Dendritic cell treated with granulocyte-macrophage colony-stimulating factor and Interleukin-4, amounts not matched to agents 40 ng/mL and 50 ng/mL, for 4 days (primary cell): ENCODE measurements around the gene ARL2BP.
A peak's percentile ranks its signal among the peaks of the same experiment; 100 is the strongest.
"Not testable (repeated sequence)": the region's sequence is repeated elsewhere in the genome, so short reads cannot be mapped to it uniquely, and the experiment has no call there.

ENCODE experiments used
- H3K27ac Mint-ChIP-seq: one replicate; pipeline ENCODE4 v1.8.0; 2022; ENCODE audit warnings: mild to moderate bottlenecking, mixed read lengths
- H3K27me3 Mint-ChIP-seq: one replicate; pipeline ENCODE4 v1.8.0; 2022; ENCODE audit warnings: mild to moderate bottlenecking, mixed read lengths
- H3K36me3 Mint-ChIP-seq: one replicate; pipeline ENCODE4 v1.8.0; 2022; ENCODE audit warnings: low read depth, mixed read lengths
- H3K4me1 Mint-ChIP-seq: one replicate; pipeline ENCODE4 v1.8.0; 2022; ENCODE audit warnings: low read depth, mixed read lengths
- H3K4me3 Mint-ChIP-seq: one replicate; pipeline ENCODE4 v1.8.0; 2022; ENCODE audit warnings: mild to moderate bottlenecking, moderate library complexity, mixed read lengths
- H3K9me3 Mint-ChIP-seq: one replicate; pipeline ENCODE4 v1.8.0; 2022; ENCODE audit warnings: mixed read lengths
- intact Hi-C: fragments of 100-400 bp; cut with micrococcal nuclease; formaldehyde crosslinking; loops from one replicate; pipeline ENCODE4 v1.15.0; 2022

The ARL2BP gene

DNA sequence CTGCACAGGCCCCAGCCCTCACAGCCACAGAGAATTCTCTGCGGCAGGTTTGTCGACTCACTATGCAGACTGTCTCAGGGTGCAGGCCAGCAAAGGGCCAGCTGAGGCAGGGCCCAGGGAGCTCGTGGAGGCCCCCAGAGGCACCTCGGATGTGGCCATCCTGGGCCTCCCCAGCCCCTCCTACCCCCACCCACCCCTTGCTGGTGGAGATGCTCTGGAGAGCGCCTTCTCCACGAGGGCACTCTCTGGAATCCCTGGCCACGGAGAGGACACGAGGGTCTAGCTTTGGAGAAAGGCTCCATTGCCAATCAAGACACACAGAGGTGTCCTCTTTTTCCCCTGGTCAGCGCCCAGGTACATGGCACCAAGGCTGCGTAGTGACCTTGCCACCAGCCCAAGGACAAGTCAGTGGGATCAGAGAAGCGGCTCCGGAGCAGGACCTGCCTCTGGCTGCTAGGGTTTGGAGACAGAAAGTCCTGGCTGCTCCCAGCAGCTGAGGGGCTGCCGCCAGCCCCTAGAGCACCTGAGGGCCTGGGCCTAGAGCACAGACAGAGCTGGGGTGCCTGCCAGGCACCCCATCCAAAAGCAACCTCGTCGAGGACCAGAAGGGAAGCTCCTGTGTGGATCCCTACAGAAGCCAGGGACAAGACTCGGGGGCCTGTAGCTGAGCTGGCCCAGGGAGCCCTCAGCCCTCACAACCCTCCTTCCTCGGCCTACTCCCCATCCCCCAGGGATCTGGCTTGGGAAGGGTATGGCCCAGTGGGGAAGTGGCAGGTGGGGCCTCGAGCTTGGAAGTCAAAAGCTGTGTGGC, 18.7 kb downstream of the ARL2BP start:
- Mint-ChIP-seq H3K4me3 (no peak overlapping the region), H3K36me3 (no peaks in the 10 kb centered on the region), H3K9me3 (no peaks in the 10 kb centered on the region), H3K4me1 (peaks cover 6% of the 10 kb centered on the region), H3K27me3 (peaks cover 2% of the 10 kb centered on the region), H3K27ac (no peak overlapping the region)
- intact Hi-C loops: no loop called here

DNA sequence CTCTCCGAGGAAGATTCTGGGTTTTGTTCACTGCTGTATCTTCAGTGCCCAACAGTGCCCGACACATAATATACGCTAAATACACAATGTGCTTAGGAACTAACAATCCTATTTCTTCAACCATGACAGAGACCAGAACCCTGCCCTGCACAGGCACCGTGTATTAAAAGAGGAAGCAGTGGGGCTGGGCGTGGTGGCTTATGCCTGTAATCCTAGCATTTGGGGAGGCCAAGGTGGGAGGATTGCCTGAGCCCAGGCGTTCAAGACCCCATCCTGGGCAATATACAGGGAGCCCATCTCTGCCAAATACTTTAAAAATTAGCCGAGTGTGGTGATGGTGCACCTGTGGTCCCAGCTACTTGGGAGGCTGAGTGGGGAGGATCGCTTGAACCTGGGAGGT, 19.3 kb downstream of the ARL2BP start:
- Mint-ChIP-seq H3K27me3 (peaks cover 2% of the 10 kb centered on the region), H3K27ac (no peak overlapping the region), H3K36me3 (no peaks in the 10 kb centered on the region), H3K9me3 (no peaks in the 10 kb centered on the region), H3K4me3 (no peak overlapping the region), H3K4me1 (peaks cover 6% of the 10 kb centered on the region)
- intact Hi-C loops: no loop called here

DNA sequence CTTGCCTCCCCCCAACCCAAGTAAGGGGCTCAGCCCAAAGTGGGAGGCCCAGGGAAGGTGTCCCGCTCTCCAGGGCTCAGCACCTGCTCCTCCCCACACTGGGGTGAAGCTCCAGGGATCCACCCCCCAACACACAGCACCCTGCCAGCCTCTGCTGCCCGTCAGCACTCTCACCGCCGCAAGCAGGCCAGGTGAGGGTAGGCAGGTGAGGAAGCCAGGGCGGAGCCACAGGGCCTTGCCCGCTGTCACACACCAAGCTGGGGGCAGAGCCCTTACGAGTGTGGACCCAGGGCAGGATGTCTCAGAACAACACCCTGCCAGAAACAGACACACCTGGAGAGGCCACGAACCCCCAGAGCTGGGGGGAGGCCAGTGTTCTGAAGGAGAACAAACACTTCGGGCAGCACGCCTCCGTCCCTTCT, 19.9 kb downstream of the ARL2BP start:
- Mint-ChIP-seq H3K4me3 (no peak overlapping the region), H3K9me3 (no peaks in the 10 kb centered on the region), H3K27me3 (peaks cover 2% of the 10 kb centered on the region), H3K36me3 (no peaks in the 10 kb centered on the region), H3K4me1 (peaks cover 6% of the 10 kb centered on the region), H3K27ac (peak overlapping the region; percentile 25)
- intact Hi-C loops: no loop called here

DNA sequence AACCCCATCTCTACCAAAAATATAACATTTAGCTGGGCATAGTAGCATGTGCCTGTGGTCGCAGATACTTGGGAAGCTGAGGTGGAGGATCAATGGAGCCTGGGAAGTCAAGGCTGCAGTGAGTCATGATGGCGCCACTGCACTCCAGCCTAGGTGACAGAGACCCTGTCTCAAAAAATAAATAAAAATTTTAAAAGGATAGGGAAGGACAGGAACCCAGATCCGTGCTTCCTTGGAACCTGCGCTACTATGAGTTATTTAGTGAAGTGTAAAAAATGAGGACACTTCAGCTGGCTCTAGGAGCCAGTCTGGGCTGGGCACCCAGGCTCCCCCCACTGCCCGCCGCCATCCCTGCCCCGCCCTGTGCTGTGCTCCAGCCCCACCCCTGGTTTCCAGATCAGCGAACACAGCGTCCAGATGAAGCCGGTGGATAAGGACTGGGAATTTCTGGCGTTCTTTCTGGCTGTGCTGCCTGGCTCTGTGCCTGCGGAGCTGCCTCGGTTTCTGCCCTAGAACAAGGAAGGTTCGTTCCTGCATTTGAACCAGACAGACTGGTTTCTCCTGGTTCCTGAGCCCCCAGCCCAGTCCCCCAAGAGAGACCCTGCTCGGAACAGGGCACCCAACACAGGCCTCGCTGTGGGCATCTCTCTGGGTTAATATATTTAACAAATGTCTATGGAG, 20.9 kb downstream of the ARL2BP start:
- H3K4me3 Mint-ChIP-seq: no peak overlapping the region
- H3K27me3 Mint-ChIP-seq: peaks cover 2% of the 10 kb centered on the region
- intact Hi-C loops: no loop called here
- no peaks in the 10 kb centered on the region for H3K9me3 Mint-ChIP-seq
- H3K36me3 Mint-ChIP-seq: no peaks in the 10 kb centered on the region
- H3K4me1 Mint-ChIP-seq: no peaks in the 10 kb centered on the region
- H3K27ac Mint-ChIP-seq: no peak overlapping the region

DNA sequence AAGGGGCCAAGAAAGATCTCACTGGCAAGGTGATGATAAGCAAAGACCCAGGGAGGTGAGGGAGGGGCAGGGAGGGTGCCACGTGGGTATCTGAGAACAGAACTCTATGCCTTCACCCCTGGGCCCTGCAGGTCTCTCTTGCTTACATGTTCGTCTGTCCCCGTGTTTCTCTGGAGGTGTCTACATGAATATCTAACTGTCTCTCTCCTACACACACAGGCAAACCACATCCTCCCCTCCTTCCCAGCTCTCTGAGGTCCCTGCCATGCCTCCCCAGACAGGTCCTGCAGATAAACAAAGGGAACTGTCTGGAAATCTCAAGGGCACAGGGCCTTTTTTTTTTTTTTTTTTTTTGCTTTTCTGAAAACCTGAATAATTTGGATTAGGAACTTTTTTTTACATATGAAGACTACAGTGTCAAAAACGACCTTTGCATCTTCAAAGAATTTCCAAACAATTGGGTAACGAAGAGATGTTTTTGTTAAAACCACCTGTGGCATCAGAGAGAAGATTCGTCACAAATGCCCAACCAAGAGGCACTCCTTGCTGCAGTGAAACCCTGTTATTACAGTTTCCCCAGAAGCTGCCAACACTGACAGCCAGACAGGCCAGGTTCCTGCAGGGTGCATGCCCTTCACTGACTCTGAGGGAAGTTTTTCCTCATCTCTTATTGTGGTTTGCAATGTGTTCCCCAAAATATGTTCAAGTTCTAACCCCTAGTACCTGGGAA, 21.6 kb downstream of the ARL2BP start:
- H3K27me3 Mint-ChIP-seq: peaks cover 2% of the 10 kb centered on the region
- peak overlapping the region; percentile 17 for H3K27ac Mint-ChIP-seq
- peaks cover 3% of the 10 kb centered on the region for H3K4me1 Mint-ChIP-seq
- H3K36me3 Mint-ChIP-seq: no peaks in the 10 kb centered on the region
- intact Hi-C loops: no loop called here
- H3K4me3 Mint-ChIP-seq: no peak overlapping the region
- no peaks in the 10 kb centered on the region for H3K9me3 Mint-ChIP-seq

DNA sequence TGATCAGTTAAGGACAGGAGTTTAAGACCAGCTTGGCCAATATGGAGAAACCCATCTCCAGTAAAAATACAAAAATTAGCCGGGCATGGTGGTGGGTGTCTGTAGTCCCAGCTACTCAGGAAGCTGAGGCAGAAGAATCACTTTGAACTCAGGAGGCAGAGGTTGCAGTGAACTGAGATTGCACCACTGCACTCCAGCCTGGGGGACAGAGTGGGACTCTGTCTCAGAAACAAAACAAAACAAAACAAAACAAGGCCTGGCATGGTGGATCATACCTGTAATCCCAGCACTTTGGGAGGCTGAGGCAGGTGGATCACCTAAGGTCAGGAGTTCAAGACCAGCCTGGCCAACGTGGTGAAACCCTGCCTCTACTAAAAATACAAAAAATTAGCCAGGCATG, 22.3 kb downstream of the ARL2BP start:
- intact Hi-C loops, H3K4me1 Mint-ChIP-seq, H3K4me3 Mint-ChIP-seq, H3K36me3 Mint-ChIP-seq, H3K27ac Mint-ChIP-seq, H3K9me3 Mint-ChIP-seq, H3K27me3 Mint-ChIP-seq: not testable (repeated sequence)

DNA sequence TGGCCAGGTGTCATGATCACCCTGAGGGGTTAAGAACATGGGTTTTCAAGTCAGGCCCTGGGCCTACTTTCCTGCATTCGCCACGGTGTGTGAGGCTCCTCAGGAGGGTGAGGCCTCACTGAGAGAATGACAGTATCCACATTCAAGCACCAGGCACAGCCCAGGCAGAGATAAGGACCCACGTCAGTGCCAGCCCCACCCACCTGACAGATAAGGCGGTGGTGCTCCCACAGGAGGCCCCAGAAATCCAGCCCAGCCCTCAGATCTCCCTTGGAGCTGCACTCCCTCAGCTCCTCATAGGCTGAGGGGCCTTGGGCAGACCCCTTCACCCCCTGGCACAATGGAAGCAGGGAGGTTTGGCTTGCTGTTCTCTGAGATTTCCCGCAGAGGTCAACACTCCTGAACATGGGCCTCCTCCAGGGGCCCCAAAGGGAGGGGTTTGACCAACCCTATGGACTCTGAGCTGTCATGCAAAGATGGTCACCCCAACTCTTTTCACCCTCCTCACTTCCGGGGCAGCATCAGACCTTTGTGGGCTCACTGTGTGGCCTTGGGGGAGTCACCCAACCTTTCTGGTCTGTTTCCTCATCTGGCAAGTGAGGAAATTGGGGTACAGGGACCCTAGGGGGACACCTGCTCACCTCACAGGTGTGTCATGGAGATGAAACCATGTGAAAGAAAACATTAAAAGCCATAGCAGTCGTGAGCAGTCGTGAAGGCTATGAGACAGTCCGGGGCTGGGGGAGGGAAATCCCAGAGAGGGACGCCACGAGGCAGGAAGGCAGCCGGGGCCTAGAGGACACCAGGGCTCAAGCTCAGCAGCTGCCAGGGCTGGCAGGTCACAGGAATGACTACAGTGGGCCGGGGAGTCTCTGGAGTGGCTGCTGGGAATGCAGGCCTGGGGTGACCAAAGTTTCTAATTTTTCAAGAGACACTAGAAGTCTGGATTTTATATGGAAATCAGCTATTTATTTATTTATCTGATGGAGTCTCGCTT, 24.0 kb downstream of the ARL2BP start:
- intact Hi-C loops: no loop called here
- H3K4me1 Mint-ChIP-seq: peaks cover 4% of the 10 kb centered on the region
- H3K9me3 Mint-ChIP-seq: no peaks in the 10 kb centered on the region
- no peaks in the 10 kb centered on the region for H3K36me3 Mint-ChIP-seq
- peaks cover 2% of the 10 kb centered on the region for H3K27me3 Mint-ChIP-seq
- H3K4me3 Mint-ChIP-seq: no peak overlapping the region
- H3K27ac Mint-ChIP-seq: no peak overlapping the region

DNA sequence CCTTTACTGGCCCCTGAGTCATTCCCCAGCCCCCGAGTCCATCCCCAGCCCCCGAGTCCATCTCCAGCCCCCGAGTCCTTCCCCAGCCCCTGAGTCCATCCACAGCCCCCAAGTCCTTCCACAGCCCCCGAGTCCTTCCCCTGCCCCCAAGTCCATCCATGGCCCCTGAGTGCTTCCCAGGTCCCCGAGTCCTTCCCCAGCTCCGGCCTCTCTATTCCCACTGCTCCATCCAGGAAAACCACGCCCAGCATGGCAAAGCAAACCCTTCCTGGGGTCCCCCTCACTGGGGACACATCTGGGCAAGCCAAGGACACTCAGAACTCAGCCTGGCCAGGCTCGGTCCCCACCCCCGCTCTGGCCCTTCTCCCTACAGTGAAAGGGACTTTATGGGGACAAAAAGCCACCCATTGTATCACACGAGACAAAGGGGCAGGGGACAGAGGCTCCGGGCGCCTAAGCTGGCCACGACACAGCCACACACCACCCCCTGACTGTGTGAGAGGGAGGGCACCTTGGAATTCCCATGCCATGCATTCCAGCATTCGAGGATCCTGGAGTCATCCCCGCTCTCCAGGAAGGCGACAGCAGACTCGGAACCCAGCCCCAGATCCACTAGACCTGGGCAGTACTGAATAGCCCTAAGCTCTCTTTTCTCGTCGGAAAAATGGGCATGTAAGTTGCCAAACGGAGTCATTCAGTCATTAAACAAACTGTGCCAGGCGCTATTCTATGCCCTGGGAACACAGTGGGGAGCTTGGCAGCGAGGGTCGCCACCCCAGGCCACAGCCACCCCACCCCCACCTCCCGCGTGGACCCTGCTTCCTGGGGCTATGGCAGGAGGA, 25.4 kb downstream of the ARL2BP start:
- no peaks in the 10 kb centered on the region for H3K36me3 Mint-ChIP-seq
- no peaks in the 10 kb centered on the region for H3K9me3 Mint-ChIP-seq
- H3K4me3 Mint-ChIP-seq: no peak overlapping the region
- peaks cover 7% of the 10 kb centered on the region for H3K4me1 Mint-ChIP-seq
- H3K27me3 Mint-ChIP-seq: peaks cover 2% of the 10 kb centered on the region
- intact Hi-C loops: no loop called here
- no peak overlapping the region for H3K27ac Mint-ChIP-seq

DNA sequence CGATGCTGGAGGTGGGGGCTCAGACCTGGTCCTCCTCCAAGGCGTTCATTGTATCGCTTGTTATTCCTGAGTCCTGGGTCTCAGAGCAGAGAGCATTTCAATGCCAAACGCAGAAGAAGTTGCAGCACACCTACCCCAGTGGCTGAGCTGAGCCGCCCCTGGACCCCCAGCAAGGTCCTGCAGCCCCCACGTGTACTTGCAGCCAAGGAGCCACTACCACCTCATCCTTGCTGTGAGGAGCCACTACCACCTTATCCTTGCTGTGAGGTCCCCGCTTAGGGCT, 25.9 kb downstream of the ARL2BP start:
- H3K27me3 Mint-ChIP-seq: peaks cover 2% of the 10 kb centered on the region
- intact Hi-C loops: no loop called here

DNA sequence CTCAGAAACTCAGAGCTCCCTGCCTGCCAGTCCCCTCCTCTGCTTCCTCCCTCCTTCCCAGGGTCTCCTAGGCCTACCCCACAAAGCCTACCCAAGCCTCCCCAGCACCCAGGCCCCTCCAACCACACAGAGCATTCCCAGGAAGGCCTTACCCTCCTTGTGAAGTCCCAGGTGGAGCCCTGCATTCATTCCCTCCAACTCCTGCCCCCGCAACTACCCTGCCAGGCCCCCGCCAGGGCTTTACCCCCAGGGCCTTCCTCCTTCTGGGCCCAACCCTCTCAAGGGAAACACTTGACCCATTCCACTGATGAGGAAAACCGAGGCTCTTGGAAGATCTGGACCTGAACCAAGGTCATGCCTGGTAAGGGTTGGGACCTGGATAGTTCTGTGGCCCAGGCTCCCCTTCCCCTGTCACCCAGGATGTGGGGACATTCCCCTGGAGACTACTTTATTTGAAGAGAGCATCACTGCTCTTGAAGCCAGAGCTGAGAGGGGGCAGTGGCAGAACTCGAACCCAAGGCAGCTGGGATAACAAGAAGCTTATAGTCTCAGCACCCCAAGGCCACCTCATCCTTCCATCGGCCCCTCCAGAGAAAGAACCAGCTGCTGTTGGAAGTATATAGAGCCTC, 26.9 kb downstream of the ARL2BP start:
- intact Hi-C loops: no loop called here
- H3K9me3 Mint-ChIP-seq: no peaks in the 10 kb centered on the region

More for the DNA sequence above, 25.9 kb downstream of the ARL2BP start:
- no peaks in the 10 kb centered on the region for H3K36me3 Mint-ChIP-seq
- no peaks in the 10 kb centered on the region for H3K9me3 Mint-ChIP-seq
- no peak overlapping the region for H3K27ac Mint-ChIP-seq
- H3K4me3 Mint-ChIP-seq: no peak overlapping the region
- H3K4me1 Mint-ChIP-seq: peaks cover 13% of the 10 kb centered on the region

DNA sequence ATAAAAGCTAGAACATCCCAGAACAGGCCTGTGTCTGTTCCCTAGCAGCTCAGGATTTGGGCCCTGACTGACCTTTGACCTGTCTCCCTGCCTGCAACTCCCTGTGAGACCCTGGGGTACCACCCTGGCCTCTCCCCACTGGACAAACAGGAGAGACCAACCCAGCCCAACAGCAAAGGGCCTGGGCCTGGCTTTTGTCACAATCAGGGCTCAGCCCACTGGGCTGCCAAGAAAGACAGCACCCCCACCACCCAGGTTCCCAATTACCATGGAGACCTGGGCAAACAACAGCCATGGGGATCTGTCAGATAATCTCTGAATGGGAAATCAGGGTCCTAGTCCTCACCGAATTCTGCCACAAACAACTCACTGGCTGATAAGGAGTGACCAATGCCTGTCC, 28.3 kb downstream of the ARL2BP start:
- H3K27ac Mint-ChIP-seq: no peak overlapping the region

More for the DNA sequence above, 26.9 kb downstream of the ARL2BP start:
- no peaks in the 10 kb centered on the region for H3K36me3 Mint-ChIP-seq
- H3K27me3 Mint-ChIP-seq: no peaks in the 10 kb centered on the region
- peak overlapping the region; percentile 49 for H3K27ac Mint-ChIP-seq
- peaks cover 22% of the 10 kb centered on the region for H3K4me1 Mint-ChIP-seq
- H3K4me3 Mint-ChIP-seq: no peak overlapping the region

DNA sequence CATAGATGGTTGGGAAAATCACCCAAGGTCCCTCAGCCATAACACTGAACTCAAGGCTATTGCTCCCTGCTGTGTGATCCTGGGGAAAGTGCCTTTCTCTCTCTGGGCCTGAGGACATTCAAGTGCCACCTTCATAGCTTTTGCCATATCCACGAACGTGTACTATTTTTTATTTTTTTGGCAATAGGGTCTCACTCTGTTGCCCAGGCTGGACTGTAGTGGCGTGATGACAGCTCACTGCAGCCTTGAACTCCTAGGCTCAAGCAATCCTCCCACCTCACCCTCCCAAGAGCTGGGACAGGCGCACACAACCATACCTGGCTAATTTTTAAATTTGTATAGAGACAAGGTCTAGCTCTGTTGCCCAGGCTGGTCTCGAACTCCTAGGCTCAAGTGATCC, 28.8 kb downstream of the ARL2BP start:
- Mint-ChIP-seq H3K36me3 (no peaks in the 10 kb centered on the region), H3K9me3 (no peaks in the 10 kb centered on the region), H3K27ac (no peak overlapping the region), H3K4me3 (no peak overlapping the region), H3K4me1 (peaks cover 41% of the 10 kb centered on the region), H3K27me3 (peaks cover 2% of the 10 kb centered on the region)
- intact Hi-C loops: no loop called here

More for the DNA sequence above, 28.3 kb downstream of the ARL2BP start:
- H3K9me3 Mint-ChIP-seq: no peaks in the 10 kb centered on the region
- peaks cover 36% of the 10 kb centered on the region for H3K4me1 Mint-ChIP-seq
- H3K27me3 Mint-ChIP-seq: no peaks in the 10 kb centered on the region
- no peak overlapping the region for H3K4me3 Mint-ChIP-seq
- intact Hi-C loops: no loop called here
- H3K36me3 Mint-ChIP-seq: no peaks in the 10 kb centered on the region
